GM23338 (cell line): ENCODE measurements around the gene PLPP7. TPM values are rescaled to one million over a fixed set of nuclear protein-coding genes. Genes with fewer than 3 reads are reported as not detected.

Source experiments
- ATAC-seq: fragments of 200-7000 bp; cut with Tn5 transposase; 3 replicates; pipeline ENCODE4 v1.9.1; 2020
- DNase-seq: peaks from one replicate; pipeline ENCODE4 v3.0.0-alpha.2; 2015; ENCODE audit warnings: low spot score
- H2AFZ ChIP-seq: fragments of 200-600 bp; sonication (generic); 2 replicates; pipeline ENCODE4 v1.8.0; 2016; ENCODE audit warnings: antibody characterized with exemption, mild to moderate bottlenecking, moderate library complexity
- H3F3A ChIP-seq: fragments of 200-600 bp; sonication (generic); replicated peaks from 2 replicates; pipeline ENCODE4 v1.8.0; 2017; ENCODE audit warnings: antibody characterized with exemption, mixed run types, low read depth
- H3K27ac ChIP-seq: fragments of 200-600 bp; sonication (generic); 2 replicates; pipeline ENCODE4 v1.6.1; 2016; ENCODE audit warnings: low read depth
- H3K27me3 ChIP-seq: fragments of 200-600 bp; sonication (generic); 2 replicates; pipeline ENCODE4 v1.8.0; 2016; ENCODE audit warnings: mild to moderate bottlenecking, mixed run types, moderate library complexity; ENCODE audit not compliant: insufficient read depth
- H3K36me3 ChIP-seq: fragments of 200-600 bp; sonication (generic); 2 replicates; pipeline ENCODE4 v1.8.0; 2016; ENCODE audit warnings: mild to moderate bottlenecking; ENCODE audit not compliant: insufficient read depth
- H3K4me1 ChIP-seq: fragments of 200-600 bp; sonication (generic); 2 replicates; pipeline ENCODE4 v1.8.0; 2016; ENCODE audit warnings: mild to moderate bottlenecking, moderate library complexity; ENCODE audit not compliant: insufficient read depth
- H3K4me2 ChIP-seq: fragments of 200-600 bp; sonication (generic); 2 replicates; pipeline ENCODE4 v1.7.1; 2017; ENCODE audit warnings: mixed run types
- H3K4me3 ChIP-seq: fragments of 200-600 bp; sonication (generic); 2 replicates; pipeline ENCODE4 v1.6.1; 2016; ENCODE audit warnings: mixed run types
- H3K79me2 ChIP-seq: fragments of 200-600 bp; sonication (generic); replicated peaks from 2 replicates; pipeline ENCODE4 v1.8.0; 2017; ENCODE audit warnings: mild to moderate bottlenecking; ENCODE audit not compliant: insufficient read depth
- H3K9me2 ChIP-seq: fragments of 200-600 bp; sonication (generic); 2 replicates; pipeline ENCODE4 v1.8.0; 2017; ENCODE audit not compliant: insufficient read depth
- H4K20me1 ChIP-seq: fragments of 200-600 bp; sonication (generic); replicated peaks from 2 replicates; pipeline ENCODE4 v1.8.0; 2017; ENCODE audit warnings: mild to moderate bottlenecking; ENCODE audit not compliant: insufficient read depth
- H3K27ac Mint-ChIP-seq: 2 replicates; pipeline ENCODE4 v1.8.0; 2020; ENCODE audit warnings: inconsistent platforms, mild to moderate bottlenecking, moderate library complexity, mixed read lengths
- H3K27me3 Mint-ChIP-seq: 3 replicates; pipeline ENCODE4 v1.8.0; 2022; ENCODE audit warnings: low read depth, mild to moderate bottlenecking, moderate library complexity, mixed read lengths, inconsistent platforms; ENCODE audit not compliant: insufficient read depth, poor library complexity
- H3K36me3 Mint-ChIP-seq: 3 replicates; pipeline ENCODE4 v1.8.0; 2021; ENCODE audit warnings: low read depth, mild to moderate bottlenecking, inconsistent platforms, moderate library complexity, mixed read lengths
- H3K4me1 Mint-ChIP-seq: 3 replicates; pipeline ENCODE4 v1.8.0; 2020; ENCODE audit warnings: mild to moderate bottlenecking, inconsistent platforms, mixed read lengths
- H3K4me3 Mint-ChIP-seq: 3 replicates; pipeline ENCODE4 v1.8.0; 2021; ENCODE audit warnings: moderate library complexity, mild to moderate bottlenecking, inconsistent platforms, mixed read lengths
- H3K9me3 Mint-ChIP-seq: 3 replicates; pipeline ENCODE4 v1.8.0; 2020; ENCODE audit warnings: moderate library complexity, mild to moderate bottlenecking, inconsistent platforms, mixed read lengths
- CREB1 ChIP-seq: fragments of 250-450 bp; sonication (Bioruptor Pico); IDR thresholded peaks from 2 replicates; pipeline ENCODE4 v1.5.0; 2020; ENCODE audit warnings: low read depth, mild to moderate bottlenecking, moderate library complexity
- EZH2 ChIP-seq: fragments of 200-600 bp; sonication (generic); IDR thresholded peaks from one replicate; pipeline ENCODE4 v1.8.0; 2017; ENCODE audit warnings: antibody characterized with exemption, mild to moderate bottlenecking, low read depth; ENCODE audit not compliant: unreplicated experiment
- EZH2phosphoT487 ChIP-seq: fragments of 200-600 bp; sonication (generic); IDR thresholded peaks from one replicate; pipeline ENCODE4 v1.8.1; 2018; ENCODE audit warnings: antibody characterized with exemption; ENCODE audit not compliant: unreplicated experiment
- NANOG ChIP-seq: IDR thresholded peaks from 2 replicates; pipeline ENCODE4 v1.6.1; 2016; ENCODE audit warnings: antibody characterized with exemption, borderline replicate concordance
- POLR2AphosphoS5 ChIP-seq: IDR thresholded peaks from 2 replicates; pipeline ENCODE4 v1.6.1; 2016; ENCODE audit warnings: antibody characterized with exemption, low read depth
- ZNF114 ChIP-seq: fragments of 250-450 bp; sonication (Bioruptor Pico); IDR thresholded peaks from 2 replicates; pipeline ENCODE4 v1.5.0; 2020; ENCODE audit warnings: mild to moderate bottlenecking, moderate library complexity
- ZNF331 ChIP-seq: fragments of 250-450 bp; sonication (Bioruptor Pico); IDR thresholded peaks from 2 replicates; pipeline ENCODE4 v1.5.0; 2020; ENCODE audit warnings: low read depth, mild to moderate bottlenecking, moderate library complexity
- polyA plus RNA-seq: library from polyadenylated mRNA; unstranded; fragments of >200 nt; fragmentation: Nextera tagmentation; extraction: Ambion mirVana; gene quantifications from 2 replicates; pipeline ENCODE4 v1.2.1, GENCODE V29; 2016
- total RNA-seq: library from RNA; depleted of rRNA; stranded (reverse); fragments of >200 nt; shearing (Covaris generic); gene quantifications from 2 replicates; pipeline ENCODE4 v1.2.3, GENCODE V29; 2014
- TF ChIP-seq, protein P1 (sequence below): fragments of 250-450 bp; sonication (Bioruptor Pico); IDR thresholded peaks from 2 replicates; pipeline ENCODE4 v1.5.0; 2020; ENCODE audit warnings: mild to moderate bottlenecking, moderate library complexity
- TF ChIP-seq, protein P2 (sequence below), 2 experiments: fragments of 200-600 bp in 1 of 2; sonication (generic) in 1 of 2; conservative IDR thresholded peaks; 2 replicates each; pipeline versions ENCODE4 v1.5.1 to v1.6.1; 2016 to 2017; ENCODE audit warnings: antibody characterized with exemption in 2 of 2, low read depth in 2 of 2, mild to moderate bottlenecking in 2 of 2, moderate library complexity in 1 of 2
- TF ChIP-seq, protein P3 (sequence below): IDR thresholded peaks from one replicate; pipeline ENCODE4 v1.6.1; 2018; ENCODE audit warnings: antibody characterized with exemption; ENCODE audit not compliant: unreplicated experiment
- TF ChIP-seq, protein P4 (sequence below): IDR thresholded peaks from 2 replicates; pipeline ENCODE4 v1.6.1; 2016; ENCODE audit warnings: antibody characterized with exemption

PLPP7 gene
- total and polyA plus RNA-seq, 2 experiments from 2014 or later = 1.6 to 2.4 TPM

DNA sequence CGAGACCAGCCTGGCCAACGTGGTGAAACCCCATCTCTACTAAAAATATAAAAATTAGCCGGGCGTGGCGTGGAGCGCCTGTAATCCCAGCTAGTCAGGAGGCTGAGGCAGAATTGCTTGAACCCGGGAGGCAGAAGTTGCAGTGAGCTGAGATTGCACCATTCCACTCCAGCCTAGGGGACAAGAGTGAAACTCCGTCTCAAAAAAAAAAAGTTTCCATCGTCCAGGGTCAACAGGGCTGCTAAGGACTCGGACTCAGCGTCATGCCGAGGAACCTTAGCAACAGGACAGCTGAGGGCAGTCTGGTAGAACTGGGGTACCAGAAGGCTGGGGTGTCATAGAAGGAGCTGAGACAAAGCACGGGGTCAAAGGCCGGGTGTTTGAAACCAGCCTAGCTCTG lies 34.9 kb upstream of the PLPP7 start:
- peaks cover 12% of the 10 kb centered on the region for H3K27me3 Mint-ChIP-seq
- H3K27me3 ChIP-seq = no peaks in the 10 kb centered on the region
- no peak overlapping the region for H3K27ac ChIP-seq
- no peak overlapping the region for H3K4me3 Mint-ChIP-seq
- ATAC-seq (no peak), DNase-seq (no peak)
- H3K4me3 ChIP-seq = no peak overlapping the region
- peaks cover 13% of the 10 kb centered on the region for H3K4me1 Mint-ChIP-seq
- H4K20me1 ChIP-seq = no peaks in the 10 kb centered on the region
- H3K9me2 ChIP-seq = no peaks in the 10 kb centered on the region
- H3K9me3 Mint-ChIP-seq = no peaks in the 10 kb centered on the region
- no peaks in the 10 kb centered on the region for H3K36me3 ChIP-seq
- H3K79me2 ChIP-seq = no peaks in the 10 kb centered on the region
- H3F3A ChIP-seq = 0 out of 2 replicates have a peak, but pooled peaks cover 9% of the 10 kb centered on the region
- H3K4me2 ChIP-seq = no peak overlapping the region
- no peaks in the 10 kb centered on the region; the same call in 2 of the 3 replicates for H3K36me3 Mint-ChIP-seq
- H3K27ac Mint-ChIP-seq = no peak overlapping the region
- no peak overlapping the region for H2AFZ ChIP-seq
- TF ChIP-seq, protein P1, sequence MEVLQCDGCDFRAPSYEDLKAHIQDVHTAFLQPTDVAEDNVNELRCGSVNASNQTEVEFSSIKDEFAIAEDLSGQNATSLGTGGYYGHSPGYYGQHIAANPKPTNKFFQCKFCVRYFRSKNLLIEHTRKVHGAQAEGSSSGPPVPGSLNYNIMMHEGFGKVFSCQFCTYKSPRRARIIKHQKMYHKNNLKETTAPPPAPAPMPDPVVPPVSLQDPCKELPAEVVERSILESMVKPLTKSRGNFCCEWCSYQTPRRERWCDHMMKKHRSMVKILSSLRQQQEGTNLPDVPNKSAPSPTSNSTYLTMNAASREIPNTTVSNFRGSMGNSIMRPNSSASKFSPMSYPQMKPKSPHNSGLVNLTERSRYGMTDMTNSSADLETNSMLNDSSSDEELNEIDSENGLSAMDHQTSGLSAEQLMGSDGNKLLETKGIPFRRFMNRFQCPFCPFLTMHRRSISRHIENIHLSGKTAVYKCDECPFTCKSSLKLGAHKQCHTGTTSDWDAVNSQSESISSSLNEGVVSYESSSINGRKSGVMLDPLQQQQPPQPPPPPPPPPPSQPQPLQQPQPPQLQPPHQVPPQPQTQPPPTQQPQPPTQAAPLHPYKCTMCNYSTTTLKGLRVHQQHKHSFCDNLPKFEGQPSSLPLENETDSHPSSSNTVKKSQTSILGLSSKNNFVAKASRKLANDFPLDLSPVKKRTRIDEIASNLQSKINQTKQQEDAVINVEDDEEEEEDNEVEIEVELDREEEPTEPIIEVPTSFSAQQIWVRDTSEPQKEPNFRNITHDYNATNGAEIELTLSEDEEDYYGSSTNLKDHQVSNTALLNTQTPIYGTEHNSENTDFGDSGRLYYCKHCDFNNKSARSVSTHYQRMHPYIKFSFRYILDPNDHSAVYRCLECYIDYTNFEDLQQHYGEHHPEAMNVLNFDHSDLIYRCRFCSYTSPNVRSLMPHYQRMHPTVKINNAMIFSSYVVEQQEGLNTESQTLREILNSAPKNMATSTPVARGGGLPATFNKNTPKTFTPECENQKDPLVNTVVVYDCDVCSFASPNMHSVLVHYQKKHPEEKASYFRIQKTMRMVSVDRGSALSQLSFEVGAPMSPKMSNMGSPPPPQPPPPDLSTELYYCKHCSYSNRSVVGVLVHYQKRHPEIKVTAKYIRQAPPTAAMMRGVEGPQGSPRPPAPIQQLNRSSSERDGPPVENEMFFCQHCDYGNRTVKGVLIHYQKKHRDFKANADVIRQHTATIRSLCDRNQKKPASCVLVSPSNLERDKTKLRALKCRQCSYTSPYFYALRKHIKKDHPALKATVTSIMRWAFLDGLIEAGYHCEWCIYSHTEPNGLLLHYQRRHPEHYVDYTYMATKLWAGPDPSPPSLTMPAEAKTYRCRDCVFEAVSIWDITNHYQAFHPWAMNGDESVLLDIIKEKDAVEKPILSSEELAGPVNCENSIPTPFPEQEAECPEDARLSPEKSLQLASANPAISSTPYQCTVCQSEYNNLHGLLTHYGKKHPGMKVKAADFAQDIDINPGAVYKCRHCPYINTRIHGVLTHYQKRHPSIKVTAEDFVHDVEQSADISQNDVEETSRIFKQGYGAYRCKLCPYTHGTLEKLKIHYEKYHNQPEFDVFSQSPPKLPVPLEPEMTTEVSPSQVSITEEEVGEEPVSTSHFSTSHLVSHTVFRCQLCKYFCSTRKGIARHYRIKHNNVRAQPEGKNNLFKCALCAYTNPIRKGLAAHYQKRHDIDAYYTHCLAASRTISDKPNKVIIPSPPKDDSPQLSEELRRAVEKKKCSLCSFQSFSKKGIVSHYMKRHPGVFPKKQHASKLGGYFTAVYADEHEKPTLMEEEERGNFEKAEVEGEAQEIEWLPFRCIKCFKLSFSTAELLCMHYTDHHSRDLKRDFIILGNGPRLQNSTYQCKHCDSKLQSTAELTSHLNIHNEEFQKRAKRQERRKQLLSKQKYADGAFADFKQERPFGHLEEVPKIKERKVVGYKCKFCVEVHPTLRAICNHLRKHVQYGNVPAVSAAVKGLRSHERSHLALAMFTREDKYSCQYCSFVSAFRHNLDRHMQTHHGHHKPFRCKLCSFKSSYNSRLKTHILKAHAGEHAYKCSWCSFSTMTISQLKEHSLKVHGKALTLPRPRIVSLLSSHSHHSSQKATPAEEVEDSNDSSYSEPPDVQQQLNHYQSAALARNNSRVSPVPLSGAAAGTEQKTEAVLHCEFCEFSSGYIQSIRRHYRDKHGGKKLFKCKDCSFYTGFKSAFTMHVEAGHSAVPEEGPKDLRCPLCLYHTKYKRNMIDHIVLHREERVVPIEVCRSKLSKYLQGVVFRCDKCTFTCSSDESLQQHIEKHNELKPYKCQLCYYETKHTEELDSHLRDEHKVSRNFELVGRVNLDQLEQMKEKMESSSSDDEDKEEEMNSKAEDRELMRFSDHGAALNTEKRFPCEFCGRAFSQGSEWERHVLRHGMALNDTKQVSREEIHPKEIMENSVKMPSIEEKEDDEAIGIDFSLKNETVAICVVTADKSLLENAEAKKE (CRISPR knock-in tag) = no peak
- TF ChIP-seq NANOG (no peak), POLR2AphosphoS5 (no peak), CREB1 (CRISPR knock-in tag) (no peak), EZH2 (no peak), EZH2phosphoT487 (no peak), ZNF114 (CRISPR knock-in tag) (no peak), ZNF331 (no peak)
- TF ChIP-seq, protein P2, sequence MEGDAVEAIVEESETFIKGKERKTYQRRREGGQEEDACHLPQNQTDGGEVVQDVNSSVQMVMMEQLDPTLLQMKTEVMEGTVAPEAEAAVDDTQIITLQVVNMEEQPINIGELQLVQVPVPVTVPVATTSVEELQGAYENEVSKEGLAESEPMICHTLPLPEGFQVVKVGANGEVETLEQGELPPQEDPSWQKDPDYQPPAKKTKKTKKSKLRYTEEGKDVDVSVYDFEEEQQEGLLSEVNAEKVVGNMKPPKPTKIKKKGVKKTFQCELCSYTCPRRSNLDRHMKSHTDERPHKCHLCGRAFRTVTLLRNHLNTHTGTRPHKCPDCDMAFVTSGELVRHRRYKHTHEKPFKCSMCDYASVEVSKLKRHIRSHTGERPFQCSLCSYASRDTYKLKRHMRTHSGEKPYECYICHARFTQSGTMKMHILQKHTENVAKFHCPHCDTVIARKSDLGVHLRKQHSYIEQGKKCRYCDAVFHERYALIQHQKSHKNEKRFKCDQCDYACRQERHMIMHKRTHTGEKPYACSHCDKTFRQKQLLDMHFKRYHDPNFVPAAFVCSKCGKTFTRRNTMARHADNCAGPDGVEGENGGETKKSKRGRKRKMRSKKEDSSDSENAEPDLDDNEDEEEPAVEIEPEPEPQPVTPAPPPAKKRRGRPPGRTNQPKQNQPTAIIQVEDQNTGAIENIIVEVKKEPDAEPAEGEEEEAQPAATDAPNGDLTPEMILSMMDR (conservative IDR thresholded peaks at IDR 0.05; ENCODE audit: low read depth in 2 of 2) = no peak
- TF ChIP-seq, protein P3, sequence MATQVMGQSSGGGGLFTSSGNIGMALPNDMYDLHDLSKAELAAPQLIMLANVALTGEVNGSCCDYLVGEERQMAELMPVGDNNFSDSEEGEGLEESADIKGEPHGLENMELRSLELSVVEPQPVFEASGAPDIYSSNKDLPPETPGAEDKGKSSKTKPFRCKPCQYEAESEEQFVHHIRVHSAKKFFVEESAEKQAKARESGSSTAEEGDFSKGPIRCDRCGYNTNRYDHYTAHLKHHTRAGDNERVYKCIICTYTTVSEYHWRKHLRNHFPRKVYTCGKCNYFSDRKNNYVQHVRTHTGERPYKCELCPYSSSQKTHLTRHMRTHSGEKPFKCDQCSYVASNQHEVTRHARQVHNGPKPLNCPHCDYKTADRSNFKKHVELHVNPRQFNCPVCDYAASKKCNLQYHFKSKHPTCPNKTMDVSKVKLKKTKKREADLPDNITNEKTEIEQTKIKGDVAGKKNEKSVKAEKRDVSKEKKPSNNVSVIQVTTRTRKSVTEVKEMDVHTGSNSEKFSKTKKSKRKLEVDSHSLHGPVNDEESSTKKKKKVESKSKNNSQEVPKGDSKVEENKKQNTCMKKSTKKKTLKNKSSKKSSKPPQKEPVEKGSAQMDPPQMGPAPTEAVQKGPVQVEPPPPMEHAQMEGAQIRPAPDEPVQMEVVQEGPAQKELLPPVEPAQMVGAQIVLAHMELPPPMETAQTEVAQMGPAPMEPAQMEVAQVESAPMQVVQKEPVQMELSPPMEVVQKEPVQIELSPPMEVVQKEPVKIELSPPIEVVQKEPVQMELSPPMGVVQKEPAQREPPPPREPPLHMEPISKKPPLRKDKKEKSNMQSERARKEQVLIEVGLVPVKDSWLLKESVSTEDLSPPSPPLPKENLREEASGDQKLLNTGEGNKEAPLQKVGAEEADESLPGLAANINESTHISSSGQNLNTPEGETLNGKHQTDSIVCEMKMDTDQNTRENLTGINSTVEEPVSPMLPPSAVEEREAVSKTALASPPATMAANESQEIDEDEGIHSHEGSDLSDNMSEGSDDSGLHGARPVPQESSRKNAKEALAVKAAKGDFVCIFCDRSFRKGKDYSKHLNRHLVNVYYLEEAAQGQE = no peak
- TF ChIP-seq, protein P4, sequence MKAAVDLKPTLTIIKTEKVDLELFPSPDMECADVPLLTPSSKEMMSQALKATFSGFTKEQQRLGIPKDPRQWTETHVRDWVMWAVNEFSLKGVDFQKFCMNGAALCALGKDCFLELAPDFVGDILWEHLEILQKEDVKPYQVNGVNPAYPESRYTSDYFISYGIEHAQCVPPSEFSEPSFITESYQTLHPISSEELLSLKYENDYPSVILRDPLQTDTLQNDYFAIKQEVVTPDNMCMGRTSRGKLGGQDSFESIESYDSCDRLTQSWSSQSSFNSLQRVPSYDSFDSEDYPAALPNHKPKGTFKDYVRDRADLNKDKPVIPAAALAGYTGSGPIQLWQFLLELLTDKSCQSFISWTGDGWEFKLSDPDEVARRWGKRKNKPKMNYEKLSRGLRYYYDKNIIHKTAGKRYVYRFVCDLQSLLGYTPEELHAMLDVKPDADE = no peak
- H3K4me1 ChIP-seq = no peaks in the 10 kb centered on the region
